Measurements from ENCODE around the gene KLHL30. TPM values are rescaled to one million over a fixed set of nuclear protein-coding genes. Genes with fewer than 3 reads are reported as not detected.

KLHL30 gene
- total RNA-seq, 1 donor from 2014 or later = 18.3 TPM

DNA sequence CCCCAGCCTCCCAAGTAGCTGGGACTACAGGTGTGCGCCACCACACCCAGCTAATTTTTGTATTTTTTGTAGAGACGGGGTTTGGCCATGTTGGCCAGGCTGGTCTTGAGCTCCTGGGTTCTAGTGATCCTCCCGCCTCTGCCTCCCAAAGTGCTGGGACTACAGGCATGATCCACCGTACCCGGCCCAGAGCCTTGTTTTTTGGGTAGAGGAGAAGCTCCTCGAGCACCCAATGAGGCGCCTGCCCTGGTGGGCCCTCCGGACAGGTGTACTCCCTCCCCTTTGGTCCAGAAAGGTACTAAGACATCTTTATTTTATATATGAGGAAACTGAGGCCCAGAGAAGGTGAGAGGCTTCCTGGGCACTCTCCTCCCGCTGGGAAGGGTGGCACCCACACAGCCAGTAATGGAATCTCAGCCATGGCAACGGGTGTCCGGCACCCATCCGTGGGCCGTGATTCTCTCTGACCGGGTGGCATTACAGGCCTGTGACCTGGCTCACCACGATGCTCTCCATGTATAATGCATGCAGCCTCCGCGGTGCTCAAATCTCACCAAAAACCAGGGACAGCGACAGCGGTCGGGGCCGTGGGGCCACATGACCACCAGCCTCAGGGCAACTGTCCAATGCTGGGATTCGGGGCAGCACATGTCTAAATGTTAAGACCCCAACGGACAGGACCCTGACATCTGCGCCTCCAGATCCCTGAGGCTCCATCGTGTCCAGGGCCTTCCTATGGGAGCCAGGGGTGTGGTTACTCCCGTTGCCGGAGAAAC is 16.8 kb upstream of the KLHL30 start:
- H3K4me3 ChIP-seq (ENCODE audit: low read length in 3 of 3) = no peak overlapping the region
- H3K27ac ChIP-seq (ENCODE audit: low read depth, low read length) = no peak overlapping the region
- H3K4me1 ChIP-seq (ENCODE audit: control insufficient read depth in 3 of 3, insufficient read depth in 3 of 3, low read length in 3 of 3) = no peaks in the 10 kb centered on the region
- H3K9ac ChIP-seq (ENCODE audit: low read depth in 1 of 3, low read length in 3 of 3) = no peak overlapping the region
- H3K9me3 ChIP-seq (ENCODE audit: control insufficient read depth in 3 of 3, low read length in 3 of 3) = no peaks in the 10 kb centered on the region
- H3K36me3 ChIP-seq (ENCODE audit: control insufficient read depth in 3 of 3, insufficient read depth in 3 of 3, low read length in 3 of 3) = no peaks in the 10 kb centered on the region
- peaks cover 0 to 12% (median 11%) of the 10 kb centered on the region in 3 donors for H3K27me3 ChIP-seq (ENCODE audit: control insufficient read depth in 3 of 3, insufficient read depth in 3 of 3, low read length in 3 of 3)

DNA sequence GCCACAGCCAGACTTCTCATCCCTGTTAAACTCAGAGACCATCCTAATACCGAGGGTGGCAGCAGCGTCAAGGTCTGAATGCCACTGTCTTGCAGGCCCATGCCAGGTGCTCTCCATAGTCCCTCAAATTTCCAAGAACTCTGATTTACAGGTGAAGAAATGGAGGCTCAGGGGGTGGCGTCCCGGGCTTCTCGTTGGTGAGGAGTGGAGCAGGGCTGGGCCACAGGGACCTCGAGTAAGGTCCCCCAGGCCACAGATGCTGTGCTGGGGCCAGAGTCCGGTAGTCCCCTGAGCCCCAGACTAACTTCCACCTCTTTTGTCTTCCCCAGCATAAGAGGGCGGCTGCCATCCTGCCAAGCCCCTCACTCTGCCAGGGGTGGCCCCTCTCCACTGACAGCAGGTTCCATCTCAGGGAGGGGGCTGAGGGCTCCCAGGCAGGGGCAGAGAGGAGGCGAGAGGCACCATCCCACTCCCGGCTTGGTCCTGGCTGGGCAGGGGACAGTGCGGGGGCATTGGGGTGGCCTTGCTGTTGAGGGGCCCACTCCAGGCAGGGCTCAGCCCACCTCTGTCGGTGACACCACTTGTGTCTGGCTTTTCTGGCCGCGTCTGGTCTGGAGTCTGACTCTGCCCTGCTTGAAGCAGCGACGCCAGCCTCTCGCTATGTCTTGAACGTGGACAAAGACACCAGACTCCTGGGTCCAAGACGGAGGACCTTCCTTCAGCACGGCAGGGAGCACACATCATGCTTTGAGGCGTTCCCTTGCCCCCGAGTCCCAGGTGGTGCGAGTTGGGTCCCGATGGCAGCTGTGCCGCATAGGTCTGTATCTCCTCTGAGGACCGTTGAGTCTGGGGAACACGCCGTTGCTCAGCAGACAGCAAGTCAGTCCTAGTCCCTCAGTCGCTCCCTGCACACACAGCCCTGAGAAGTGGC is 15.9 kb upstream of the KLHL30 start:
- Histone ChIP-seq H3K36me3 (ENCODE audit: control insufficient read depth in 3 of 3, insufficient read depth in 3 of 3, low read length in 3 of 3) (no peaks in the 10 kb centered on the region), H3K27ac (ENCODE audit: low read depth, low read length) (no peak overlapping the region), H3K27me3 (ENCODE audit: control insufficient read depth in 3 of 3, insufficient read depth in 3 of 3, low read length in 3 of 3) (peaks cover 0 to 4% (median 3%) of the 10 kb centered on the region in 3 donors), H3K4me3 (ENCODE audit: low read length in 3 of 3) (no peak overlapping the region), H3K4me1 (ENCODE audit: control insufficient read depth in 3 of 3, insufficient read depth in 3 of 3, low read length in 3 of 3) (no peaks in the 10 kb centered on the region), H3K9ac (ENCODE audit: low read depth in 1 of 3, low read length in 3 of 3) (no peak overlapping the region), H3K9me3 (ENCODE audit: control insufficient read depth in 3 of 3, low read length in 3 of 3) (no peaks in the 10 kb centered on the region)

- no peaks in the 10 kb centered on the region for H3K9me3 ChIP-seq (ENCODE audit: control insufficient read depth in 3 of 3, low read length in 3 of 3)
- H3K27ac ChIP-seq (ENCODE audit: low read depth, low read length) = no peak overlapping the region
- no peaks in the 10 kb centered on the region for H3K36me3 ChIP-seq (ENCODE audit: control insufficient read depth in 3 of 3, insufficient read depth in 3 of 3, low read length in 3 of 3)
- H3K9ac ChIP-seq (ENCODE audit: low read depth in 1 of 3, low read length in 3 of 3) = no peak overlapping the region
- H3K27me3 ChIP-seq (ENCODE audit: control insufficient read depth in 3 of 3, insufficient read depth in 3 of 3, low read length in 3 of 3) = no peaks in the 10 kb centered on the region
- no peak overlapping the region for H3K4me3 ChIP-seq (ENCODE audit: low read length in 3 of 3)
- H3K4me1 ChIP-seq (ENCODE audit: control insufficient read depth in 3 of 3, insufficient read depth in 3 of 3, low read length in 3 of 3) = peaks cover 0 to 3% (median 0%) of the 10 kb centered on the region in 3 donors
These were observed 15.1 kb upstream of the KLHL30 start for GRCh38 chr2:238123218-238123971.

GRCh38 chr2:238123991-238124470 is 14.4 kb upstream of the KLHL30 start:
- Histone ChIP-seq H3K9me3 (ENCODE audit: control insufficient read depth in 3 of 3, low read length in 3 of 3) (no peaks in the 10 kb centered on the region), H3K27ac (ENCODE audit: low read depth, low read length) (no peak overlapping the region), H3K4me1 (ENCODE audit: control insufficient read depth in 3 of 3, insufficient read depth in 3 of 3, low read length in 3 of 3) (peaks cover 0 to 3% (median 0%) of the 10 kb centered on the region in 3 donors), H3K9ac (ENCODE audit: low read depth in 1 of 3, low read length in 3 of 3) (no peak overlapping the region), H3K27me3 (ENCODE audit: control insufficient read depth in 3 of 3, insufficient read depth in 3 of 3, low read length in 3 of 3) (no peaks in the 10 kb centered on the region), H3K36me3 (ENCODE audit: control insufficient read depth in 3 of 3, insufficient read depth in 3 of 3, low read length in 3 of 3) (no peaks in the 10 kb centered on the region), H3K4me3 (ENCODE audit: low read length in 3 of 3) (no peak overlapping the region)

GRCh38 chr2:238124488-238125126 is 13.9 kb upstream of the KLHL30 start:
- Histone ChIP-seq H3K27me3 (ENCODE audit: control insufficient read depth in 3 of 3, insufficient read depth in 3 of 3, low read length in 3 of 3) (no peaks in the 10 kb centered on the region), H3K4me3 (ENCODE audit: low read length in 3 of 3) (no peak overlapping the region), H3K9me3 (ENCODE audit: control insufficient read depth in 3 of 3, low read length in 3 of 3) (no peaks in the 10 kb centered on the region), H3K4me1 (ENCODE audit: control insufficient read depth in 3 of 3, insufficient read depth in 3 of 3, low read length in 3 of 3) (peaks cover 0 to 3% (median 0%) of the 10 kb centered on the region in 3 donors), H3K27ac (ENCODE audit: low read depth, low read length) (no peak overlapping the region), H3K9ac (ENCODE audit: low read depth in 1 of 3, low read length in 3 of 3) (no peak overlapping the region), H3K36me3 (ENCODE audit: control insufficient read depth in 3 of 3, insufficient read depth in 3 of 3, low read length in 3 of 3) (no peaks in the 10 kb centered on the region)

DNA sequence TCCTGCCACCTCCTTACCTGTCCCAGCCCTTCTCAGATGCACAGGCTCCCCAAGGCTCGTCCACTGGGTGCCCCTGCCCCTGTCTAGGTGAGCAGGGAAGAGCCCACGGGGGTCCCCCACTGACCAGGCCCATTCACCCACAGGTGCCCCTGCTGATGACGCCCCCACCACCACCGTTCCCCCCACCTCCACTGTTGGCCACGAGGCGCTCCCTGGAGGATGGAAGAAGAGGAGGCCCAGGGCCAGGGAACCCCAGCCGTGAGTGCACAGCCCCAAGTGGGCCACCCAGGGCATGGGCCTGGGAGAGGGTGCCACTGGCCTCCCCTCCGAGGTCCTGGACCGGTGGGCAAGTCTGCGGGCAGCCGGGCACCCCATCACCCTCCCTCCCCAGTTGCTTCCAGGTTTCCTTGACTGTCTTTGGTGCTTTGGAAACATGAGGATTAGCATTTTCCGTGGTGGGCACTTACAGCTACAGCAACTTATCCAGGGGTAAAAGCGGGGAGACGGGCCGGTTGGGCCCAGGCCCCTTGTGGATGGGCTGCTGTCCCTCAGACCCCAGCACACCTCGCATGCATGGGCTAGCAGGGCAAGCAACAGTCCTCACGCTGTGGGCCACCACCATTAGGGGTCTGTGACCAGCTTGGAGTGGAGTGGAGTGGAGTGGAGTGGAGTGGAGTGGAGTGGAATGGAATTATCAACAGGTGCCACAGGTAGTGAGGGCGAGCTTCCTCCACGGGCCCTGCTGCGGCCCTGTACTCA is 13.2 kb upstream of the KLHL30 start:
- Histone ChIP-seq H3K4me1 (ENCODE audit: control insufficient read depth in 3 of 3, insufficient read depth in 3 of 3, low read length in 3 of 3) (peaks cover 0 to 3% (median 0%) of the 10 kb centered on the region in 3 donors), H3K4me3 (ENCODE audit: low read length in 3 of 3) (no peak overlapping the region), H3K27ac (ENCODE audit: low read depth, low read length) (no peak overlapping the region)

GRCh38 chr2:238126338-238126737 is 12.1 kb upstream of the KLHL30 start:
- Histone ChIP-seq H3K4me1 (ENCODE audit: control insufficient read depth in 3 of 3, insufficient read depth in 3 of 3, low read length in 3 of 3) (peaks cover 0 to 3% (median 0%) of the 10 kb centered on the region in 3 donors), H3K4me3 (ENCODE audit: low read length in 3 of 3) (no peak overlapping the region), H3K27ac (ENCODE audit: low read depth, low read length) (no peak overlapping the region), H3K9me3 (ENCODE audit: control insufficient read depth in 3 of 3, low read length in 3 of 3) (no peaks in the 10 kb centered on the region), H3K36me3 (ENCODE audit: control insufficient read depth in 3 of 3, insufficient read depth in 3 of 3, low read length in 3 of 3) (no peaks in the 10 kb centered on the region), H3K27me3 (ENCODE audit: control insufficient read depth in 3 of 3, insufficient read depth in 3 of 3, low read length in 3 of 3) (no peaks in the 10 kb centered on the region), H3K9ac (ENCODE audit: low read depth in 1 of 3, low read length in 3 of 3) (no peak overlapping the region)

More for the DNA sequence above, 13.2 kb upstream of the KLHL30 start:
- Histone ChIP-seq H3K9ac (ENCODE audit: low read depth in 1 of 3, low read length in 3 of 3) (no peak overlapping the region), H3K9me3 (ENCODE audit: control insufficient read depth in 3 of 3, low read length in 3 of 3) (no peaks in the 10 kb centered on the region), H3K27me3 (ENCODE audit: control insufficient read depth in 3 of 3, insufficient read depth in 3 of 3, low read length in 3 of 3) (no peaks in the 10 kb centered on the region), H3K36me3 (ENCODE audit: control insufficient read depth in 3 of 3, insufficient read depth in 3 of 3, low read length in 3 of 3) (no peaks in the 10 kb centered on the region)

- Histone ChIP-seq H3K4me1 (ENCODE audit: control insufficient read depth in 3 of 3, insufficient read depth in 3 of 3, low read length in 3 of 3) (peaks cover 0 to 3% (median 0%) of the 10 kb centered on the region in 3 donors), H3K27ac (ENCODE audit: low read depth, low read length) (no peak overlapping the region), H3K9me3 (ENCODE audit: control insufficient read depth in 3 of 3, low read length in 3 of 3) (no peaks in the 10 kb centered on the region), H3K9ac (ENCODE audit: low read depth in 1 of 3, low read length in 3 of 3) (no peak overlapping the region), H3K27me3 (ENCODE audit: control insufficient read depth in 3 of 3, insufficient read depth in 3 of 3, low read length in 3 of 3) (no peaks in the 10 kb centered on the region), H3K36me3 (ENCODE audit: control insufficient read depth in 3 of 3, insufficient read depth in 3 of 3, low read length in 3 of 3) (no peaks in the 10 kb centered on the region), H3K4me3 (ENCODE audit: low read length in 3 of 3) (no peak overlapping the region)
These were observed 11.7 kb upstream of the KLHL30 start for GRCh38 chr2:238126775-238127164.

Data from skeletal muscle tissue (tissue), 4 donors.